SIG-M5 treated with dmso at 0.1 percent for 504 hours (cell line): ENCODE data around the gene NF1.
"Not testable (repeated sequence)": the region's sequence is repeated elsewhere in the genome, so short reads cannot be mapped to it uniquely, and the experiment has no call there.

Experiments
- DNase-seq: peaks from one replicate; lab custom pipeline; 2025; ENCODE audit not compliant: unreplicated experiment; lab: John Stamatoyannopoulos, UW

The NF1 gene

GRCh38 chr17:31094600-31095235 lies at the start of gene NF1:
TSS of gene NF1 (plus strand) at chr17:31094977. CDS start at chr17:31095310, 333 bp downstream.
- DNase-seq: peak; percentile 91

- not testable (repeated sequence) for DNase-seq
These were observed 47.8 kb upstream of the NF1 start for GRCh38 chr17:31046856-31047425.

GRCh38 chr17:31048142-31048541 lies 46.6 kb upstream of the NF1 start:
- DNase-seq: no peak

GRCh38 chr17:31048780-31049179 lies 46.0 kb upstream of the NF1 start:
- peak; percentile 25 for DNase-seq

GRCh38 chr17:31050948-31051347 lies 43.8 kb upstream of the NF1 start:
- no peak for DNase-seq

GRCh38 chr17:31051506-31051905 lies 43.3 kb upstream of the NF1 start:
- peak; percentile 57 for DNase-seq

- peak; percentile 77 for DNase-seq
These were observed 42.4 kb upstream of the NF1 start for GRCh38 chr17:31052187-31052889.

- DNase-seq: no peak
These were observed 41.7 kb upstream of the NF1 start for GRCh38 chr17:31053071-31053470.

GRCh38 chr17:31054761-31055160 lies 40.0 kb upstream of the NF1 start:
- DNase-seq: no peak

- peak; percentile 85 for DNase-seq
These were observed 35.8 kb upstream of the NF1 start for GRCh38 chr17:31058976-31059375.

- DNase-seq: peak; percentile 19
These were observed 33.8 kb upstream of the NF1 start for GRCh38 chr17:31060791-31061550.

- no peak for DNase-seq
These were observed 33.1 kb upstream of the NF1 start for GRCh38 chr17:31061678-31062077.

GRCh38 chr17:31062346-31062745 lies 32.4 kb upstream of the NF1 start:
- DNase-seq: no peak

- no peak for DNase-seq
These were observed 30.1 kb upstream of the NF1 start for GRCh38 chr17:31064707-31065106.

- DNase-seq: peak; percentile 61
These were observed 27.0 kb upstream of the NF1 start for GRCh38 chr17:31067691-31068184.

- DNase-seq: peak; percentile 68
These were observed 26.5 kb upstream of the NF1 start for GRCh38 chr17:31068291-31068690.

- peak; percentile 49 for DNase-seq
These were observed 22.6 kb upstream of the NF1 start for GRCh38 chr17:31072186-31072585.

- DNase-seq: no peak
These were observed 21.4 kb upstream of the NF1 start for GRCh38 chr17:31073411-31073810.

- DNase-seq: no peak
These were observed 19.8 kb upstream of the NF1 start for GRCh38 chr17:31074772-31075555.

GRCh38 chr17:31078290-31078689 lies 16.5 kb upstream of the NF1 start:
- no peak for DNase-seq

- no peak for DNase-seq
These were observed 15.0 kb upstream of the NF1 start for GRCh38 chr17:31079731-31080130.
